Pons (tissue), 1 donor: ENCODE measurements around the gene SMARCA1.
"Not testable (repeated sequence)": the region's sequence is repeated elsewhere in the genome, so short reads cannot be mapped to it uniquely, and the experiment has no call there.

Source experiments
- DNase-seq: peaks from one replicate; pipeline ENCODE4 v3.0.0-alpha.2; 2016; ENCODE audit warnings: low spot score

SMARCA1 gene, protein sequence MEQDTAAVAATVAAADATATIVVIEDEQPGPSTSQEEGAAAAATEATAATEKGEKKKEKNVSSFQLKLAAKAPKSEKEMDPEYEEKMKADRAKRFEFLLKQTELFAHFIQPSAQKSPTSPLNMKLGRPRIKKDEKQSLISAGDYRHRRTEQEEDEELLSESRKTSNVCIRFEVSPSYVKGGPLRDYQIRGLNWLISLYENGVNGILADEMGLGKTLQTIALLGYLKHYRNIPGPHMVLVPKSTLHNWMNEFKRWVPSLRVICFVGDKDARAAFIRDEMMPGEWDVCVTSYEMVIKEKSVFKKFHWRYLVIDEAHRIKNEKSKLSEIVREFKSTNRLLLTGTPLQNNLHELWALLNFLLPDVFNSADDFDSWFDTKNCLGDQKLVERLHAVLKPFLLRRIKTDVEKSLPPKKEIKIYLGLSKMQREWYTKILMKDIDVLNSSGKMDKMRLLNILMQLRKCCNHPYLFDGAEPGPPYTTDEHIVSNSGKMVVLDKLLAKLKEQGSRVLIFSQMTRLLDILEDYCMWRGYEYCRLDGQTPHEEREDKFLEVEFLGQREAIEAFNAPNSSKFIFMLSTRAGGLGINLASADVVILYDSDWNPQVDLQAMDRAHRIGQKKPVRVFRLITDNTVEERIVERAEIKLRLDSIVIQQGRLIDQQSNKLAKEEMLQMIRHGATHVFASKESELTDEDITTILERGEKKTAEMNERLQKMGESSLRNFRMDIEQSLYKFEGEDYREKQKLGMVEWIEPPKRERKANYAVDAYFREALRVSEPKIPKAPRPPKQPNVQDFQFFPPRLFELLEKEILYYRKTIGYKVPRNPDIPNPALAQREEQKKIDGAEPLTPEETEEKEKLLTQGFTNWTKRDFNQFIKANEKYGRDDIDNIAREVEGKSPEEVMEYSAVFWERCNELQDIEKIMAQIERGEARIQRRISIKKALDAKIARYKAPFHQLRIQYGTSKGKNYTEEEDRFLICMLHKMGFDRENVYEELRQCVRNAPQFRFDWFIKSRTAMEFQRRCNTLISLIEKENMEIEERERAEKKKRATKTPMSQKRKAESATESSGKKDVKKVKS

DNA sequence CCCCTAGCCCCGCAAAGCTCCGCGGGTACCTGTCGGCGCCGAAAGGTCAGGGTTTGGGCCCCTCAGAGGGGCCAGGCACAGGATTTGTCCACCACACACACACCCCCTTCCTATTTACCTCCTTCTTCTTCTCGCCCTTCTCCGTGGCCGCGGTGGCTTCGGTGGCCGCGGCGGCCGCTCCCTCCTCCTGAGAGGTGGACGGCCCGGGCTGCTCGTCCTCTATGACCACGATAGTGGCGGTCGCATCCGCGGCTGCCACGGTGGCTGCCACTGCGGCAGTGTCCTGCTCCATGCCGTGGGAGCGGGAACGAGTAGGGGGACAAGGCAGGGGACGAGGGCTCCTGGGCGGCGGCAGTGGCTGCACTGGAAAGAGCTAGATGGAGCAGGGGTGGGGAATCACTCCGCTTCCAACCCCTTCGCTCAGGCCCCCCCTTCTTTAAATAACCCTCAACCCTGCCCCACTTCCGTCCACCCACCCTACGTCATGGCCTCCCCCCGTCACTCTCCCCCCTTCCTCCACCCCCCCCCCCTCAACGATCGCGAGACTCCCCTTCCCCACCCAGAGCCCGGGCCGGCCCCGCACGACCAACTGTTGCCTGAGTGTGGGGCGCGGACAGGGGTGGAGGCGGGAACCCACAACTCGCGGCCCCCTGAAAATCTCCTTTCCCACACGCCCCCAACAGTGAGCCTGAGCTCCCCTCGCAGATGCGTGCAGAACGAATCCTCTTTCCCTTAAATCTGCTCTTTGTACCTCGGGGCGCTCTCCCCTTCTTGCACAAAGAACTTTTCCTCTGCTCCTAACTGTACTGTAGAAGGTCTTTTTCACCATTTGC, at the start of gene SMARCA1:
Gene SMARCA1 (minus strand): TSS at position 412 of the 833 bp plus-strand sequence. CDS start 120 bp downstream, at position 292.
- DNase-seq = no peak

DNA sequence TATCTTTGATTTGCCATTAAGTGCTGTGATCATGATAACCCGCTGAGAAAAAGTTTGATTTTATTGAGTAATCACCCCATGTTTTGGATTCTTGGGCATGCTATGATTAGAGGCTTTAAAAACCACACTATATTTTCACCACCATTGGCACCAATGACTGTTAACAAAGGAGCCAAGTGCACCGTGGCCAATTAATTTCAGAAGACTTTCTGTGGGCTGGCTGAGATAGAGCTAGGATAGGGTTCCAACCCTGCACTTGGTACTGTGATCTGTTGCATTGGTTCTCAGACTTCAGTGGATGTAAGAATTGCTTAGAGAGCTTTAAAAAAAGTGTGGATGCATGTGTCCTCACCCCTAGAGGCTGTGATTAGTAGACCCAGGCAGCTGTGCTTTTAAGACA, 49.1 kb upstream of the SMARCA1 start:
- no peak for DNase-seq

- no peak for DNase-seq
Observed at GRCh38 chrX:129568349-129568748, 45.1 kb upstream of the SMARCA1 start.

GRCh38 chrX:129566073-129566472, 42.8 kb upstream of the SMARCA1 start:
- no peak for DNase-seq

DNA sequence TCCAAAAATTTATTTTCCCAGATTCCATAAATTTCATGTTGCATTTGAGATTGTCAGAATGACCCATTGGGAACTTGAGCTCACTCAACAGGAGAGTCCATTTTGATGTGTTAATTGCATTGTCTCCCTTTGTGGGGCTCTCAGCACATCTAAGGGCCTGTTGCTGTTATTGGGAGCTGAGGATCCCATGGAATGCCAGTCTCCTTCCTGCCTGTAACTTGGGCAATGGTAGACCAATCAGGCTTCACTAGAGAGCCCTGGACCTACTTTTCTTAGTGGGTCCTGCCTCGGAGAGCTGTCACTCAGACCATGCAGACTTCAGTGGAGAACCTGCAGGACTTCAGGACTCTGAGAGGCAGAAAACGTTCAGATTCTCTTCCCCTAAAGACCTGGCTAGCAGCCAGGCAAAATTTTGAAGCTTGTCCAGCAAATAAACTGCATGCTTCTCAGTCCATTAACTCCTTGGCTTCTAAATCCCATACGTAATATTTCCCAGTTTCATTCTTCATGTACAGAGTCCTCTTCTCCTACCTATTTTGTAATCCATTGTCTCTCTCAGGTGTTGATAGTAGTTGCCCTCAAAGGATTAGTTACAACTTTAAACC, 41.9 kb upstream of the SMARCA1 start:
- peak; percentile 19 for DNase-seq

GRCh38 chrX:129564345-129564744, 41.1 kb upstream of the SMARCA1 start:
- not testable (repeated sequence) for DNase-seq

GRCh38 chrX:129561453-129561852, 38.2 kb upstream of the SMARCA1 start:
- DNase-seq = no peak

GRCh38 chrX:129559783-129560182, 36.5 kb upstream of the SMARCA1 start:
- DNase-seq = no peak

- DNase-seq = no peak
Observed at GRCh38 chrX:129557844-129558480, 34.7 kb upstream of the SMARCA1 start.

- no peak for DNase-seq
Observed at GRCh38 chrX:129556806-129557315, 33.6 kb upstream of the SMARCA1 start.

DNA sequence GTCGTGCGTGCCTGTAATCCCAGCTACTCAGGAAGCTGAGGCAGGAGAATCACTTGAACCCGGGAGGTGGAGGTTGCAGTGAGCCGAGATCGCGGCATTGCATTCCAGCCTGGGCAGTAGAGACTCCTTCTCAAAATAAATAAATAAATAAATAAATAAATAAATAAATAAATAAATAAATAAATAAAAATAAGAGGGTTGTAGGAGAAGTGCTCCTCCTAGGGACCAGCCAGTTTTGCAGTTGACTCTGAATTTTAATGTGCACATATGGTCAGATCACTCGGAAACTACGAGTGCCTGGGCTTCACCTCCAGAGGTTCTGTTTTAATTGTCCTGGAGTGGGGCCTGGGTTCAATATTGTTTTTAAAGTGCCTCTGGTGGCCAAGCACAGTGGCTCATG, 31.5 kb upstream of the SMARCA1 start:
- not testable (repeated sequence) for DNase-seq

GRCh38 chrX:129553619-129554288, 30.5 kb upstream of the SMARCA1 start:
- DNase-seq = no peak

- no peak for DNase-seq
Observed at GRCh38 chrX:129549124-129549523, 25.8 kb upstream of the SMARCA1 start.

DNA sequence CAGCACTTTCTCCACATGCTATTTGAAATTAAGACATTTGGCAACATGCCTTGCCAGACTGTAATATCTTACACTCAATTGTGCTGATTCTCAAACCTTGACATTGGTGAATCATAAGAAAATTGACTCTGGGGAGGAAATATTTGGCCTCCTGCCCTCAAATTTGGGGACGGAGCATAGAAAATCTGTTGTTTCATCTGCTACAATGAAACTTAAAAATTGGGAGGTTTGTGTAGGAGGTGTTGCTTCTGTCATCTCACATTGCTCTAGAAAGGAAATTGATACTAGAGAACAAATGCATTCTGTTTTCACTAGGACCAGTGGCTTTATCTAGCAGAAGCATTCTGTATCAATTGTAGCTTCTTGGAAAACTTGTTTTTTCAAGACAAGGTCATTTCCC, 22.1 kb upstream of the SMARCA1 start:
- no peak for DNase-seq

- no peak for DNase-seq
Observed at GRCh38 chrX:129544780-129545179, 21.5 kb upstream of the SMARCA1 start.

DNA sequence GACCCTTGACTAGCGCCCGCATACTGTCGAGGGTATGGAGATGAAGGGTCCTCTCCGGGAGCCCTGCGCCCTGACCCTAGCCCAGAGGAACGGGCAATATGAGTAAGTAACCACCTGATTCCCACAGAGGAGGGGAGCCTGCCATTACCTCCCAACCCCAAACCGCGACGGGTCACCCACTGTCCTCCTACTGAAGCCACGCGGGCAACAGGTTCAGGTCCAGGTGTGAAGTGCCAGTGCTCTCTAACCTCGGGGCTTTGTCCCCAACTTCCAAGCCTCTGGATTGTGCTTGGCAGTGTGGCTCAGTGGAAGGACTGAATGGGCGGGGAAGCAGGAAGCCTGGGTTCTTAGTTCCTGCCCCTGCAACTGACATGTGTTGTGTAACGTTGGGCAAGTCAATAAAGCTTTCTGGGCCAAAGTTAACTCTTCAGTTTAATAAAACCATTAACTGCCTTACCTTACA, 17.5 kb upstream of the SMARCA1 start:
- peak; percentile 17 for DNase-seq

DNA sequence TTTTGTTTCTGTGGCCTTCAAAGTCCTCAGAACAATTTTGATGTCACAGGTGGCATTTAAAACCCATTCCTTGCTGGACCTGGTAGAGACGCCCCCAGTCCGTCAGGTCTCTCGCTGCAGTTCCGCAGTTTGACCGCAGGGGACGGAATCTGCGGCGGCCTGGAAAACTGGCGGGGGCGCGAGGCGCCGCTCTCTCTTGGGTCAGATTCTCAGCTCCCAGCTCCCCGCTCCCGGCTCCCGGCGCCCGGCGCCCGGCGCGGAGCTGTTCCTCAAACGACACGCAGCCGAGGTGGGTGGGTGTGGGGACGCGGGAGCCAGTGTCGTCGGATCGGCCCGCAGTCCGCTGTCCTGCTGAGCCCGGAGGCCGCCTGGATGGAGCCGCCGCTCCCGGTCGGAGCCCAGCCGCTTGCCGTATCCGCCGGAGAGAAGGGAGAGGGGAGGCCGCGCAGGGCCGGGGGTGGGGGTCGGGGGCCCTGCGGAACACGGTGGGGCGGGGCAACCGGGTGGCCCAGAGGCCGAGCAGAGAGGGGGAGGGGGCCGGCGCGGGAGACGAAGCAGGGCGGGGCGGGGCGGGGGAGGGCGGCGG, 16.9 kb upstream of the SMARCA1 start, which contains the start of gene OCRL:
Gene OCRL (plus strand): TSS at position 192 of the 586 bp plus-strand sequence. CDS start 181 bp downstream, at position 373.
- DNase-seq = peak; percentile 36

- DNase-seq = no peak
Observed at GRCh38 chrX:129534816-129535578, 11.7 kb upstream of the SMARCA1 start.
